ENCODE data around the gene ZSWIM4. TPM values are rescaled to one million over a fixed set of nuclear protein-coding genes. Genes with fewer than 3 reads are reported as not detected.
A peak's percentile ranks its signal among the peaks of the same experiment; 100 is the strongest.

The ZSWIM4 gene
- total RNA-seq, 4 donors from 2014 or later = 1.6 to 9.1 (median 5.8) TPM

DNA sequence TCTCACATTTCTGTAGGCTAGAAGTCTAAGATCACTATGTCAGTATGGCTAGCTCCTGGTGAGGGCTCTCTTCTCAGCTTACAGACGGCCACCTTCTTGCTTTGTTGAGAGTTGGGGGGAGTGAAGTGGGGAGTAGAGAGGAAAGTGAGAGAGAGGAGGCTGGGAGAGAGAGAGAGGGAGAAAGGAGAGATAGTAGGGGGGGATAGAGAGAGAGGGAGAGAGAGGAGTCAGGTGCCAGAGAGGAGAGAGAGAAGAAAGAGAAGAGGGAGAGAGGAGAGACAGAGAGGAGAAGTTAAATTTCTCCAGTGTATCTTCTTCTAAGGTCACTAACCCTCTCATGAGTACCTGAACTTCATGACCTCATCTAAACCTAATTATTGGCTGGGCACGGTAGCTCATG lies 28.7 kb downstream of the ZSWIM4 start:
- no peaks in the 10 kb centered on the region for H3K36me3 ChIP-seq
- H3K27ac ChIP-seq = no peak overlapping the region

DNA sequence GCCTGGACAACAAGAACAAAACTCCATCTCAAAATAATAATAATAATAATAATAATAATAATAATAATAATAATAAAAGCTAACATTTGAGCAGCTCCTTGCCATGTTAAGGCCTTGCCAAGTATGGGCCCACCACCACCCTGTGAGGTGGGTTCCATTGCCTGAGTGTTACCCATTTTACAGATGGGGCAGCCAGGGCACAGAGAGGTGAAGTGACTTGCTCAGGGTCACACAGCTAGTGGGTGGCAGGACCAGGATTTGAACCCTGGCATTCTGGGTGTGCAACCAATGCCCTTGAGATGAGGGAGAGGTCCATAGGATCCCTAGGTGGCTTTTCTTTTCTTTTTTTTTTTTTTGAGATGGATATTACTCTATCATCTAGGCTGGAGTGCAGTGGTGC lies 29.5 kb downstream of the ZSWIM4 start:
- H3K27ac ChIP-seq = no peak overlapping the region
- H3K27me3 ChIP-seq = no peaks in the 10 kb centered on the region
- TF ChIP-seq, protein P1, sequence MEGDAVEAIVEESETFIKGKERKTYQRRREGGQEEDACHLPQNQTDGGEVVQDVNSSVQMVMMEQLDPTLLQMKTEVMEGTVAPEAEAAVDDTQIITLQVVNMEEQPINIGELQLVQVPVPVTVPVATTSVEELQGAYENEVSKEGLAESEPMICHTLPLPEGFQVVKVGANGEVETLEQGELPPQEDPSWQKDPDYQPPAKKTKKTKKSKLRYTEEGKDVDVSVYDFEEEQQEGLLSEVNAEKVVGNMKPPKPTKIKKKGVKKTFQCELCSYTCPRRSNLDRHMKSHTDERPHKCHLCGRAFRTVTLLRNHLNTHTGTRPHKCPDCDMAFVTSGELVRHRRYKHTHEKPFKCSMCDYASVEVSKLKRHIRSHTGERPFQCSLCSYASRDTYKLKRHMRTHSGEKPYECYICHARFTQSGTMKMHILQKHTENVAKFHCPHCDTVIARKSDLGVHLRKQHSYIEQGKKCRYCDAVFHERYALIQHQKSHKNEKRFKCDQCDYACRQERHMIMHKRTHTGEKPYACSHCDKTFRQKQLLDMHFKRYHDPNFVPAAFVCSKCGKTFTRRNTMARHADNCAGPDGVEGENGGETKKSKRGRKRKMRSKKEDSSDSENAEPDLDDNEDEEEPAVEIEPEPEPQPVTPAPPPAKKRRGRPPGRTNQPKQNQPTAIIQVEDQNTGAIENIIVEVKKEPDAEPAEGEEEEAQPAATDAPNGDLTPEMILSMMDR (IDR thresholded peaks at IDR 0.05) = no peak
- TF ChIP-seq POLR2A (IDR thresholded peaks at IDR 0.05) = no peak
- H3K4me3 ChIP-seq = no peak overlapping the region
- H3K36me3 ChIP-seq = no peaks in the 10 kb centered on the region
- no peak for DNase-seq
- no peaks in the 10 kb centered on the region for H3K9me3 ChIP-seq
- no peaks in the 10 kb centered on the region for H3K4me1 ChIP-seq

More for the DNA sequence above, 28.7 kb downstream of the ZSWIM4 start:
- H3K9me3 ChIP-seq = no peaks in the 10 kb centered on the region
- H3K4me3 ChIP-seq = no peak overlapping the region
- no peak for DNase-seq
- H3K4me1 ChIP-seq = no peaks in the 10 kb centered on the region
- H3K27me3 ChIP-seq = no peaks in the 10 kb centered on the region
- no peak for TF ChIP-seq POLR2A (IDR thresholded peaks at IDR 0.05)
- TF ChIP-seq, protein P1 (IDR thresholded peaks at IDR 0.05) = no peak

DNA sequence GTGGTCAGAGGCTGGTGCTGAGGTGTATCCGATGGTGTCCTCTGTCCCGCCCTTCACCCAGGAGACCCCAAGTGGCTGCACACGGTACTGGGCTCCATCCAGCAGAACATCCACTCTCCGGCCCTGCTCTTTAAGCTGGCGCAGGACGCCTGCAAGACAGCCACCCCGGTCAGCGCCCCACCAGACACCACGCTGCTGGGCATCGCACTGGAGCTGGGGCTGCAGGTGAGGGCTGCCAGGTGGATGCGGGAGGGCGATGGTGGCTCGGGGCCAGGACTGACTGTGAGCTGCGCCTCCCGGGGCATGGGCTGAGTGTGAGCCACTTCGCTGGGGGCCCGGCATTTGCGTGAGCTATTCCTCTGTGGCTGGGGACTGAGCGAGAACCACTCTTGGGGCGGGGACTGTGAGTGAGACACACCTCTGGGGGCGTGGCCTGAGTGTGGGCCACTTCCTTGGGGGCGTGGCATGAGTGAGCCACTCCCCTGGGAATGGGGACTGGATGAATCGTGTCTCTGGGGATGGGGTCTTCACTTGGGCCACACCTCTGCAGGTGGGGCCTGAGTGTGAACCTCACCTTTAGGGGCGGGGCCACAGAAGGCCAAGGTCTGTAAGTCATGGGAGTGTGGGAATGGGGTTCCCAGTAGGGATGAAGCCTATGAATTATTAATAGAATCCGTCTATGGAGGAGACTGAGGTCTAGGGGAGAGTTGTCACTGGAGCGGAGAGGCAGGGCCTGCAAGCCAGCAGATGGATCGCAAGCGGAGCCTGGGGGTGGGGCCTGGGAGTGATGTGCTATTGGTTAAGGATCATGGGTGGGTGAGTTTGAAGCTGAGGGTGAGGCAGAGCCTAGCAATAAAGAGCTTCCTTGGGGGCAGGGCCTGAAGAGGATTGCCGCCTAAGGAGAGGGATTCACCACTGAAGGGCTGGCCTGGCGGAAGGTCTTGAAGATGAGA lies 30.5 kb downstream of the ZSWIM4 start:
- Histone ChIP-seq H3K27ac (no peak overlapping the region), H3K36me3 (no peaks in the 10 kb centered on the region), H3K9me3 (no peaks in the 10 kb centered on the region), H3K4me3 (no peak overlapping the region), H3K27me3 (no peaks in the 10 kb centered on the region), H3K4me1 (no peaks in the 10 kb centered on the region)
- DNase-seq = peak in 1 of 3 donors; percentile 52
- no peak for TF ChIP-seq POLR2A (IDR thresholded peaks at IDR 0.05)
- TF ChIP-seq, protein P1 (IDR thresholded peaks at IDR 0.05) = no peak

DNA sequence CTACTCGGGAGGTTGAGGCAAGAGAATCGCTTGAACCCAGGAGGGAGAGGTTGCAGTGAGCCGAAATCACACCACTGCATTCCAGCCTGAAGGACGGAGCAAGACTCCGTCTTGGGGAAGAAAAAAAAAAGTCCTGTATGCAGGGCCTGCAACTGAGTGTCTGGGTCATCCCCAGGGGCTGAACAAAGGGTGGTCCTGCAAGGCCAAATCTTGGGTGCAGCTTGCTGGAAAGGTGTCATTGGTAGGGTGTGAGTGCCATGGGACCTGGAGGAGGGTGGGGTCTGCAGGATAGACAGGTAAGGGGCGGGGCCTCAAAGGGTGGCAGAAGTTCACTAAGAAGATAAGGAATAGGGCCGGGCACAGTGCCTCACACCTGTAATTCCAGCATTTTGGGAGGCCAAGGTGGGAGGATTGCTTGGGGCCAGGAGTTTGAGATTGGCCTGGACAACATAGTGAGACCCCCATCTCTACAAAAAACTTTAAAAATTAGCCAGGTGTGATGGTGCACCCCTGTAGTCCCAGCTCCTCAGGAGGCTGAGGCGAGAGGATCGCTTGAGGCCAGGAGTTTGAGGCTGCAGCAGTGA lies 31.5 kb downstream of the ZSWIM4 start:
- no peaks in the 10 kb centered on the region for H3K36me3 ChIP-seq
- no peaks in the 10 kb centered on the region for H3K27me3 ChIP-seq
- DNase-seq = no peak
- no peaks in the 10 kb centered on the region for H3K9me3 ChIP-seq
- TF ChIP-seq, protein P1 (IDR thresholded peaks at IDR 0.05) = no peak
- TF ChIP-seq POLR2A (IDR thresholded peaks at IDR 0.05) = no peak
- H3K4me1 ChIP-seq = no peaks in the 10 kb centered on the region
- H3K4me3 ChIP-seq = no peak overlapping the region
- H3K27ac ChIP-seq = no peak overlapping the region

DNA sequence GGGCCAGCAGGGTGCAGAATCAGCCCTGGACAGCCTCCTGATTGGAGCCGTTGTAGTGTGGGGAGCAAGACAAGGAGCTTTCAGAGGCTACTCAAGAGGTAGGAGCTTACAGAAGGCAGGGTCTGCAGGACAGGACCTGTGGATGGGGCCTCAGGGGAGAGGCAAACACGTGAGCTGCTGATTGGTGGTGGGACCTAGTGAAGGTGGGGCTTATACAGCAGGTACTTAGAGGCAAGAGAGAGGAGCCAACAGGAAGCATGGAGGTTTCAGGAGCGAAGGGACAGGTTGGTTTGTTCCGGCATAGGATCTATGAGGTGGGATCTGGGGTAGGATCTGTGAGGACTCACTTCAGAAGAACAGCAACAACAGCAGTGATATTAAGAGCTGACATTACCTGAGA lies 32.4 kb downstream of the ZSWIM4 start:
- H3K36me3 ChIP-seq = no peaks in the 10 kb centered on the region
- H3K9me3 ChIP-seq = no peaks in the 10 kb centered on the region
- H3K27ac ChIP-seq = no peak overlapping the region
- DNase-seq = no peak
- H3K4me1 ChIP-seq = no peaks in the 10 kb centered on the region
- TF ChIP-seq, protein P1 (IDR thresholded peaks at IDR 0.05) = no peak
- no peak for TF ChIP-seq POLR2A (IDR thresholded peaks at IDR 0.05)
- H3K27me3 ChIP-seq = no peaks in the 10 kb centered on the region
- H3K4me3 ChIP-seq = no peak overlapping the region
